T follicular helper cell (primary cell): Measurements from ENCODE around the gene KCNIP1.

Source experiments
- DNase-seq: peaks from one replicate; pipeline ENCODE4 v3.0.0-alpha.2; 2020; ENCODE audit warnings: low read depth

Gene KCNIP1

GRCh38 chr5:170483701-170484458 lies 19.9 kb upstream of the KCNIP1 start:
- DNase-seq: no peak

- DNase-seq: no peak
These were observed 19.4 kb upstream of the KCNIP1 start for GRCh38 chr5:170484459-170484831.

GRCh38 chr5:170484847-170485615 lies 18.8 kb upstream of the KCNIP1 start:
- DNase-seq: no peak

- DNase-seq: no peak
These were observed 18.3 kb upstream of the KCNIP1 start for GRCh38 chr5:170485616-170485911.

GRCh38 chr5:170486371-170486770 lies 17.4 kb upstream of the KCNIP1 start:
- DNase-seq: no peak

- DNase-seq: no peak
These were observed 15.2 kb upstream of the KCNIP1 start for GRCh38 chr5:170488570-170488969.

GRCh38 chr5:170489199-170489598 lies 14.6 kb upstream of the KCNIP1 start:
- DNase-seq: no peak

GRCh38 chr5:170490381-170490780 lies 13.4 kb upstream of the KCNIP1 start:
- no peak for DNase-seq

GRCh38 chr5:170491479-170491878 lies 12.3 kb upstream of the KCNIP1 start:
- DNase-seq: no peak

GRCh38 chr5:170493028-170493820 lies 10.6 kb upstream of the KCNIP1 start:
- no peak for DNase-seq

- DNase-seq: no peak
These were observed 9.8 kb upstream of the KCNIP1 start for GRCh38 chr5:170494041-170494440.

- no peak for DNase-seq
These were observed 7.8 kb upstream of the KCNIP1 start for GRCh38 chr5:170495825-170496661.

- DNase-seq: no peak
These were observed 7.2 kb upstream of the KCNIP1 start for GRCh38 chr5:170496662-170497028.

GRCh38 chr5:170497311-170498038 lies 6.3 kb upstream of the KCNIP1 start:
- no peak for DNase-seq

- no peak for DNase-seq
These were observed 4.9 kb upstream of the KCNIP1 start for GRCh38 chr5:170498811-170499351.

GRCh38 chr5:170499621-170500020 lies 4.2 kb upstream of the KCNIP1 start:
- DNase-seq: no peak

GRCh38 chr5:170501361-170501760 lies 2.5 kb upstream of the KCNIP1 start:
- DNase-seq: no peak

- no peak for DNase-seq
These were observed 1.9 kb upstream of the KCNIP1 start for GRCh38 chr5:170501931-170502330.

- no peak for DNase-seq
These were observed 921 bp downstream of the KCNIP1 start for GRCh38 chr5:170504616-170505266.

- DNase-seq: no peak
These were observed 4.2 kb downstream of the KCNIP1 start for GRCh38 chr5:170508036-170508435.
